Measurements from ENCODE around the gene ERICH6B. TPM values are rescaled to one million over a fixed set of nuclear protein-coding genes. Genes with fewer than 3 reads are reported as not detected.

ERICH6B gene
- total and polyA plus RNA-seq, 7 donors, result not detected

DNA sequence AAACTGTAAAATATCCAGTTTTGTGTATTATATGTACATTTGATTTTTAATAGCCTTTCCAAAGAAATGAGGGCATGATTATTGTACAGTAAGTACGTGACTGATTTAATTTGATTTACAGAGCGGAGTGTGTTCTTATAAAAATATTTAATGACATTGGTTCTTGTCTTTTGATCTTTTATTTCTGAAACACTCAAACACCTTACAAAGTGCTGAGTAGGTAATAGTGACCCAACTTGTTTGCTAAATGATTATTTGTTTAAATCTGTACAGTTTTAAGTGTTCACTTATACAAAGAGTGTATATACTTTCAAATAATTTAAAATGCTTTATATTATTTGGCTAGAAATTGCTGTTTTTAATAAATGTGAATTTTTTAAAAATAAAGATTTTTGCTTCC is 79.3 kb downstream of the ERICH6B start:
- TF ChIP-seq POLR2A (IDR thresholded peaks at IDR 0.05) (no peak), POLR2AphosphoS5 (IDR thresholded peaks at IDR 0.05) (no peak), EP300 (IDR thresholded peaks at IDR 0.05) (no peak)
- TF ChIP-seq, protein P1, sequence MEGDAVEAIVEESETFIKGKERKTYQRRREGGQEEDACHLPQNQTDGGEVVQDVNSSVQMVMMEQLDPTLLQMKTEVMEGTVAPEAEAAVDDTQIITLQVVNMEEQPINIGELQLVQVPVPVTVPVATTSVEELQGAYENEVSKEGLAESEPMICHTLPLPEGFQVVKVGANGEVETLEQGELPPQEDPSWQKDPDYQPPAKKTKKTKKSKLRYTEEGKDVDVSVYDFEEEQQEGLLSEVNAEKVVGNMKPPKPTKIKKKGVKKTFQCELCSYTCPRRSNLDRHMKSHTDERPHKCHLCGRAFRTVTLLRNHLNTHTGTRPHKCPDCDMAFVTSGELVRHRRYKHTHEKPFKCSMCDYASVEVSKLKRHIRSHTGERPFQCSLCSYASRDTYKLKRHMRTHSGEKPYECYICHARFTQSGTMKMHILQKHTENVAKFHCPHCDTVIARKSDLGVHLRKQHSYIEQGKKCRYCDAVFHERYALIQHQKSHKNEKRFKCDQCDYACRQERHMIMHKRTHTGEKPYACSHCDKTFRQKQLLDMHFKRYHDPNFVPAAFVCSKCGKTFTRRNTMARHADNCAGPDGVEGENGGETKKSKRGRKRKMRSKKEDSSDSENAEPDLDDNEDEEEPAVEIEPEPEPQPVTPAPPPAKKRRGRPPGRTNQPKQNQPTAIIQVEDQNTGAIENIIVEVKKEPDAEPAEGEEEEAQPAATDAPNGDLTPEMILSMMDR (IDR thresholded peaks at IDR 0.05), result no peak
- Histone ChIP-seq H3K27me3 (no peaks in the 10 kb centered on the region), H3K36me3 (peaks cover 0 to 57% (median 20%) of the 10 kb centered on the region in 4 donors), H3K4me3 (no peak overlapping the region), H3K9me3 (no peaks in the 10 kb centered on the region), H3K4me1 (no peaks in the 10 kb centered on the region), H3K27ac (no peak overlapping the region)
- intact Hi-C loops (cut with DNase I), result no loop called here
- DNase-seq, result no peak
- 94 to 96% methylated on average over 2 of the region's 2 CpGs for WGBS, 2 donors

DNA sequence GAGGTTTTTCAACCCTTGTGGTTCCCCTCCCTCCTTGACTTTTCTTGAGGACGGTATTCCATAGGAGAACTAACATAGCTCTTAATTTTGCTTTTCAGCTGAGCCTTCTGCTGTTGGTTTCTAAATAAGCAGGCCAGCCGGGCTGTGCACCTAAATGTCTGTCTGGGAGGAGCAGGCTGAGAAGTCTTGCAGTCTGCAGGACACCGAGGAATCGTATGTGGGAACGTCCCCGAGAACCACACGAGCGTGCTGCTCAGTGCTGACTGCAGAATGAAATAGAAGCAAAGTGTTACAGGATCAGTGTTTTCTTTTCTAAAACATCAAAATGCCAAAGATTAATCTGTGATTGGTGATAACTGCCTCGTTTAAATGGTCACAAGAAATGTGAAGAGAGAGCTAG is 80.9 kb downstream of the ERICH6B start:
- Histone ChIP-seq H3K9me3 (no peaks in the 10 kb centered on the region), H3K27me3 (no peaks in the 10 kb centered on the region), H3K36me3 (peaks cover 8 to 73% (median 33%) of the 10 kb centered on the region in 4 donors), H3K27ac (no peak overlapping the region), H3K4me1 (no peaks in the 10 kb centered on the region), H3K4me3 (no peak overlapping the region)
- no peak for DNase-seq
- intact Hi-C loops (cut with DNase I), result no loop called here
- 89 to 93% methylated on average over 9 of the region's 9 CpGs for WGBS, 2 donors
- TF ChIP-seq POLR2AphosphoS5 (IDR thresholded peaks at IDR 0.05) (no peak), EP300 (IDR thresholded peaks at IDR 0.05) (no peak), POLR2A (IDR thresholded peaks at IDR 0.05) (no peak)
- TF ChIP-seq, protein P1 (IDR thresholded peaks at IDR 0.05), result no peak

DNA sequence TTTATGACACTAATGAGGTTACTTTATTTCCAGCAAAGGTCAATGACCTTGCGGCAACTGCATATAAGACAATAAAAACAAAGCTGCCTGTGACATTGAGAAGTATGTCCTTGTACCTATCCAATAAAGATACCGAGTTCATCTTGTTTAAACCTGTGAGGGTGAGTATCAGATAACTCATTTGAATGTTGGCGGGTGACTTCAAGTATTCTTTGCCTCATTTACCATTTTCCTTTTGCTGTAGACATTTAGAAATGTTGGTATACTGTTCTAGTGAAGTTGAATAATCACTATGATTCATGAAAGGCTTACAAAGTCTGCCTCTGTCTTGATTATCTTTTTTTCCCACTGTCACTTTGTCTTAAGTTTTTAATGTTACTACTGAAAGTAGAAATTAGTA is 85.8 kb downstream of the ERICH6B start:
- no peaks in the 10 kb centered on the region for H3K9me3 ChIP-seq
- no peak overlapping the region for H3K4me3 ChIP-seq
- intact Hi-C loops (cut with DNase I), result no loop called here
- H3K27me3 ChIP-seq, result no peaks in the 10 kb centered on the region
- no peak for TF ChIP-seq POLR2AphosphoS5 (IDR thresholded peaks at IDR 0.05)
- no peak for TF ChIP-seq EP300 (IDR thresholded peaks at IDR 0.05)
- H3K27ac ChIP-seq, result no peak overlapping the region
- H3K4me1 ChIP-seq, result peaks cover 0 to 8% (median 5%) of the 10 kb centered on the region in 4 donors
- peaks cover 8 to 62% (median 28%) of the 10 kb centered on the region in 4 donors for H3K36me3 ChIP-seq
- DNase-seq, result no peak
- 86 to 93% methylated on average over 3 of the region's 3 CpGs for WGBS, 2 donors

DNA sequence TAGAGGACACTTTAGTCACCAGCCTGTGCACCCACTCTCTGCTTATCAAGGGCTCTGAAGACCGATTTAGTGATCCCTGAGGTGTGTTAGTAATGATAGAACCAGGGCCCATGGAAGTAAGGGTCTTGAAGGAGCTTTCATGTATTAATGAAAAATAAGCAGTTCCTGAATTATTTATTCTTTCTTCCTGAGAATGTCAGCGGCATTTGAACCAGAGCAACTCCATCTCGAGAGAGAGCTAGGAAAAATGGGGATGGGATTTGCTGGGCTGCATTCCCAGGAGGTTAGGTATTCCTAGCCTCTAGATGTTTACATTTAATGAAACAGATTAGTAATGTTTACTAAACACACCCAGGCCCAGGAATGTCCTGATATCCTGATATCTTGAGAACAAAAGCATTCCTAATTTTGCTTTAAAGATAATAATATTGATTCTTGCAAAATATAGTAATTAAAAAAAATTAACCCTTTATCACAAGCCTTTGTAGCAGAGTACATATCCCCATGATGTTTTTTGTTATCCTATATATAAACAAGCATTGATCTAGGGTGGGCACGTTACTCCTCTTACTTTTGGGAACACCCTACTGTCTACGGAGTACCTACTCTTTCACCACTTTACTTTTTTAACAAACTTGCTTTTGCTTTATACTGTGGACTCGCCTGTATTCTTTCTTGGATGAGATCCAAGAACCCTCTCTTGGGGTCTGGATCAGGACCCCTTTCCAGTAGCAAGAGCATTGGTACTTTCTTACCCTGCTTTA is 87.7 kb downstream of the ERICH6B start:
- 71 to 79% methylated on average over 6 of the region's 6 CpGs for WGBS, 2 donors
- TF ChIP-seq POLR2AphosphoS5 (IDR thresholded peaks at IDR 0.05) (no peak), POLR2A (IDR thresholded peaks at IDR 0.05) (no peak), EP300 (IDR thresholded peaks at IDR 0.05) (no peak)
- TF ChIP-seq, protein P1 (IDR thresholded peaks at IDR 0.05), result no peak
- no peak for DNase-seq
- intact Hi-C loops (cut with DNase I), result no loop called here
- no peak overlapping the region for H3K4me3 ChIP-seq
- no peaks in the 10 kb centered on the region for H3K9me3 ChIP-seq
- H3K36me3 ChIP-seq, result peaks cover 8 to 54% (median 21%) of the 10 kb centered on the region in 4 donors
- no peaks in the 10 kb centered on the region for H3K27me3 ChIP-seq
- H3K4me1 ChIP-seq, result peaks cover 0 to 8% (median 5%) of the 10 kb centered on the region in 4 donors
- H3K27ac ChIP-seq, result no peak overlapping the region

DNA sequence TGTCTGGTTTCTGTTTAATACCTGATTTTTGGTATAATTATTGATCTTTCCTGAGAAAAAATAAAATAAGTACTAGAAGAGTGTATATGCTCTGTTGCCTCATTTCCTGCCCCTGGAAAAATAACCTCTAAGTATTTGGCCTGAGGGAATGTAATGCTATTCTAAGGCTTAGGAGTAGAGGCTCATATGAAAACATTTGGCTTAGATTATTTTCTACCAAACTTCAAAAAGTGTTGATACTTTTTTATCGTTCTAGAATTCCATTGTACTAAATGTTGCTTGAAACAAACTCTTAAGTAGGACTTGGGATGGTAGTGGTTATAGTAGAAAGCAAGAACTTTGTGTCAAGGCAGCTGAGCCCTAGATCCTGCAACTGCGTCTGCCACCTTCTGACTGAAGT is 93.0 kb downstream of the ERICH6B start:
- H3K36me3 ChIP-seq, result peaks cover 0 to 64% (median 19%) of the 10 kb centered on the region in 4 donors
- DNase-seq, result no peak
- 90 to 95% methylated on average over 2 of the region's 2 CpGs for WGBS, 2 donors
- H3K27me3 ChIP-seq, result no peaks in the 10 kb centered on the region
- H3K9me3 ChIP-seq, result no peaks in the 10 kb centered on the region
- TF ChIP-seq POLR2A (IDR thresholded peaks at IDR 0.05) (no peak), EP300 (IDR thresholded peaks at IDR 0.05) (no peak), POLR2AphosphoS5 (IDR thresholded peaks at IDR 0.05) (no peak)
- TF ChIP-seq, protein P1 (IDR thresholded peaks at IDR 0.05), result no peak
- H3K27ac ChIP-seq, result no peak overlapping the region
- peaks cover 0 to 4% (median 3%) of the 10 kb centered on the region in 4 donors for H3K4me1 ChIP-seq
- H3K4me3 ChIP-seq, result no peak overlapping the region
- intact Hi-C loops (cut with DNase I), result no loop called here

All from sigmoid colon (tissue), 7 donors.